ENCODE measurements around the gene CELA3A. TPM values are rescaled to one million over a fixed set of nuclear protein-coding genes. Genes with fewer than 3 reads are reported as not detected.
A peak's percentile ranks its signal among the peaks of the same experiment; 100 is the strongest.
"Not testable (repeated sequence)": the region's sequence is repeated elsewhere in the genome, so short reads cannot be mapped to it uniquely, and the experiment has no call there.

Gene CELA3A
- total RNA-seq, 1 experiment from 2014 or later = not detected

DNA sequence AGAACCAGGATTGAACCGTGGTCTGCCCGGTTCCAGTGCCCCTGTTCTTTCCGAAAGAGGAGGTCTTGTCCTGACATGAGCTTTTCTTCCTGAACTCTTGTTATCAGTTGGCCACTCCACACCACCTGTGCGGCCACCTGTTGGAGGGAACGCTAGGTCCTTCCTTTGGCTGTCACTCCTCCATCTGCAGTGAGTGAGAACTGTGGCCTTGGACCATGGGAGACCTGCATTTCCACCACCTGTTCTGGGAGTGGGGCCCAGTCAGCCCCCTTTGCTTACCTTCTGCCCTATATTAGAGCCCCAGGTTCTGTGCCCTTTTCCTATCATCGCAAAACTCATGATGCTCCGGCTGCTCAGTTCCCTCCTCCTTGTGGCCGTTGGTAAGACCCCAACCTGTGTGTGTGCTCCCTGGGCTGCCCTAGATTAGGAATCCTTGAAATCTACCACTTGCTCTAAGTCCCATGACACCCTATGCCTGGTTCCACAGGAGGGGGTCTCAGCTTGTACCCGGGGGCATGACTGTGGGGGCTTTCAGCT lies 24.7 kb upstream of the CELA3A start, which contains the start of gene CELA3B:
CELA3B (plus strand) TSS at position 320 of the 537 bp plus-strand sequence; CDS start at position 338, 18 bp downstream.
- in situ Hi-C loops (cut with HindIII; ENCODE audit: low pct_unique_long_range_greater_than_20kb, low sequenced_read_pairs); DNase-seq (ENCODE audit: low read depth): not testable (repeated sequence)

GRCh38 chr1:21978209-21978608 lies 23.2 kb upstream of the CELA3A start:
- DNase-seq (ENCODE audit: low read depth) = not testable (repeated sequence)

DNA sequence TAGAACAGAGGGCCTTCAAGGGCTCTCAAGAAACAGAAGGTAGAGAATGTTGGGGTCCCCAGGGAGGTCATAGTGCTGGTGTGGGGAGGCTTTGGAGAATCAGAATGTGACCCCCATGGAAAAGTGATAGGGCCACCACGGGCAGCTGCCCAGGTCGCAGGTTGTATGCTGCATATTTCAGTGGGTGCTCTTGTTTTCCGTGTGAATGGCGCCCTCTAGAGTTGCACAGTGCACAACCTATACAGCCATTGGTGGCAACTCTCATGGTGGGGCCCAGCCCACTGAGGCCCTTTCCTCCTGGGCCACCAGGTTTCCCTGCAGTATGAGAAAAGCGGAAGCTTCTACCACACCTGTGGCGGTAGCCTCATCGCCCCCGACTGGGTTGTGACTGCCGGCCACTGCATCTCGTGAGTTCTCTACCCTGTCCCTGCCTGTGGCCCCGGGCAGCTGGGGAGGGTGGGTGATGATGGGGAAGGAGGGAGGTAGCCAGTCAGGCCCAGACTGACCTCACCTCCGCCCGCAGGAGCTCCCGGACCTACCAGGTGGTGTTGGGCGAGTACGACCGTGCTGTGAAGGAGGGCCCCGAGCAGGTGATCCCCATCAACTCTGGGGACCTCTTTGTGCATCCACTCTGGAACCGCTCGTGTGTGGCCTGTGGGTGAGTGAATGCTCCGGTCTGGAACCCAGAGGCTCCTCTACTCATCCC lies 20.8 kb upstream of the CELA3A start:
- DNase-seq (ENCODE audit: low read depth); in situ Hi-C loops (cut with HindIII; ENCODE audit: low pct_unique_long_range_greater_than_20kb, low sequenced_read_pairs): not testable (repeated sequence)

More at GRCh38 chr1:21978209-21978608, 23.2 kb upstream of the CELA3A start:
- in situ Hi-C loops (cut with HindIII; ENCODE audit: low pct_unique_long_range_greater_than_20kb, low sequenced_read_pairs) = not testable (repeated sequence)

GRCh38 chr1:21981253-21981652 lies 20.2 kb upstream of the CELA3A start:
- DNase-seq (ENCODE audit: low read depth); in situ Hi-C loops (cut with HindIII; ENCODE audit: low pct_unique_long_range_greater_than_20kb, low sequenced_read_pairs): not testable (repeated sequence)

DNA sequence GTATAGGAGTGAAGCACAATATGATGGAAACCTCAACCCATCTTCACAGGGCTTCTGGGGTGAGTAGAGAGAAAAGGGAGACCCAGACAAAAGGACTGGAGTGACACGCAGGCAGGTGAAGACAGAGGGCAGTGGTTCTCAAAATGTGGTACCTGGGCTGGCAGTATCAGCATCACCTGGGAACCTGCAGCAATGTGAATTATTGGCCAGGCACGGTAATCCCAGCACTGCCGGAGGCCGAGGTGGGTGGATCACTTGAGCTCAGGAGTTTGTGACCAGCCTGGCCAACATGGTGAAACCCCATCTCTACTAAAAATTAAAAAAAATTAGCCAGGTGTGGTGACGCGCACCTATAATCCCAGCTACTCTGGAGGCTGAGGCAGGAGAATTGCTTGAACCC lies 19.3 kb upstream of the CELA3A start:
- DNase-seq (ENCODE audit: low read depth); in situ Hi-C loops (cut with HindIII; ENCODE audit: low pct_unique_long_range_greater_than_20kb, low sequenced_read_pairs): not testable (repeated sequence)

DNA sequence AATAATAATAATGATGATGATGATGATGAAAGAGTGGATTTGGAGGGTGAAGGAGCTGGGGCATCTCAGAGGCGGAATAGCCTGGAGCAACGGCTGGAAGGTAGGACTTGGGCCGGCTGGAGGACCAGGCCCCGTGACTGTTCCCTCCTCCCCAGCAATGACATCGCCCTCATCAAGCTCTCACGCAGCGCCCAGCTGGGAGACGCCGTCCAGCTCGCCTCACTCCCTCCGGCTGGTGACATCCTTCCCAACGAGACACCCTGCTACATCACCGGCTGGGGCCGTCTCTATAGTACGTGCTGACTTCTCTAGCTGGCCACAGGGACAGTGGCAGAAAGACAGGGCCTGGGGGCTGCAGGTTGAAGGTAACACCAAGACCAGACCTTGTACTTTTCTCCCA lies 17.9 kb upstream of the CELA3A start:
- in situ Hi-C loops (cut with HindIII; ENCODE audit: low pct_unique_long_range_greater_than_20kb, low sequenced_read_pairs) = not testable (repeated sequence)

DNA sequence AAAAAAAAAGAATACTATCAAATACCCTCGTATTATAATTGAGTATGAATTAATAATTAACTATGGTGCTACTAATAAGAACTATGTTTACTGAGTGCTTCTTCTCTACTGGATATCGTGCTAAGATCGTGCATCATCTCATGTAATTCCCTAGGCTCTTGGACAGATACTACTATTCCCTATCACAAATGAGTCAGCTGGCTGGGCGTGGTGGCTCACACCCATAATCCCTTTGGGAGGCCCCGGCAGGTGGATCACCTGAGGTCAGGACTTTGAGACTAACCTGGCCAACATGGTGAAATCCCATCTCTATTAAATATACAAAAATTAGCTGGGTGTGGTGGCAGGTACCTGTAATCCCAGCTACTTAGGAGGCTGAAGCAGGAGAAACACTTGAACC lies 15.6 kb upstream of the CELA3A start:
- DNase-seq (ENCODE audit: low read depth); in situ Hi-C loops (cut with HindIII; ENCODE audit: low pct_unique_long_range_greater_than_20kb, low sequenced_read_pairs): not testable (repeated sequence)

More for the DNA sequence above, 17.9 kb upstream of the CELA3A start:
- DNase-seq (ENCODE audit: low read depth) = peak; percentile 51

- in situ Hi-C loops (cut with HindIII; ENCODE audit: low pct_unique_long_range_greater_than_20kb, low sequenced_read_pairs); DNase-seq (ENCODE audit: low read depth): not testable (repeated sequence)
These were observed 15.1 kb upstream of the CELA3A start for GRCh38 chr1:21986386-21986785.

GRCh38 chr1:21989672-21990393 lies 11.6 kb upstream of the CELA3A start:
- in situ Hi-C loops (cut with HindIII; ENCODE audit: low pct_unique_long_range_greater_than_20kb, low sequenced_read_pairs); DNase-seq (ENCODE audit: low read depth): not testable (repeated sequence)

- in situ Hi-C loops (cut with HindIII; ENCODE audit: low pct_unique_long_range_greater_than_20kb, low sequenced_read_pairs) = not testable (repeated sequence)
These were observed 9.3 kb upstream of the CELA3A start for GRCh38 chr1:21992186-21992585.

DNA sequence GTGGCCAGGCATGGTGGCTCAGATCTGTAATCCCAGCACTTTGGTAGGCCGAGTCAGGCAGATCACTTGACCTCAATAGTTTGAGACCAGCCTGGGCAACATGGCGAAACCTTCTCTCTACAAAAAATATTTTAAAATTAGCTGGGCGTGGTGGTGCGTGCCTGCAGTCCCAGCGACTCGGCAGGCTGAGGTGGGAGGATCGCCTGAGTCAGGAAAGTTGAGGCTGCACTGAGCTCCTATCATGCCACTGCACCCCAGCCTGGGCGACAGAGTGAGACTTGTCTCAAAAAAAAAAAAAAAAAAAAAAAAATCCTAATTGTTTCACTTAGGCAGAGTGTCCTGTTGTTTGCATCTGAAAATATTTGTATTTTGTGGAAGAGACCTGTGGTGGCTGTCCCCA lies 6.7 kb upstream of the CELA3A start:
- DNase-seq (ENCODE audit: low read depth); in situ Hi-C loops (cut with HindIII; ENCODE audit: low pct_unique_long_range_greater_than_20kb, low sequenced_read_pairs): not testable (repeated sequence)

More at GRCh38 chr1:21992186-21992585, 9.3 kb upstream of the CELA3A start:
- not testable (repeated sequence) for DNase-seq (ENCODE audit: low read depth)

DNA sequence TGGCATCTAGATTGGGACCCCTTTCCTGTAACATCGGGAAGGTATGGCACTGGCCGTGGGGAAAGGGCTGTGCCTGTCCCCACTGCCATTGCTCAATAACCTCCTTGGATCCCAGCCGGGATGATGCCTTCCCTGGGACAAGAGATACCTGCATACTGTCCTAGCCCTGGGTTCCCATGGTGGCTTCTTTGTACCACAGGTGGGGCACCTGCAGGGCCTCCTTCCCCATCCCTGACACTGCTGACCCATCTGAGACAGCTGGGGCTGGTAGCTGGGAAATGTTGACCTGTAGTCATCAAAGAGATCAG lies 4.8 kb upstream of the CELA3A start:
- in situ Hi-C loops (cut with HindIII; ENCODE audit: low pct_unique_long_range_greater_than_20kb, low sequenced_read_pairs) = not testable (repeated sequence)

GRCh38 chr1:21997891-21998623 lies 3.4 kb upstream of the CELA3A start:
- DNase-seq (ENCODE audit: low read depth) = peak; percentile 50
- in situ Hi-C loops (cut with HindIII; ENCODE audit: low pct_unique_long_range_greater_than_20kb, low sequenced_read_pairs) = not testable (repeated sequence)

More for the DNA sequence above, 4.8 kb upstream of the CELA3A start:
- DNase-seq (ENCODE audit: low read depth) = not testable (repeated sequence)

DNA sequence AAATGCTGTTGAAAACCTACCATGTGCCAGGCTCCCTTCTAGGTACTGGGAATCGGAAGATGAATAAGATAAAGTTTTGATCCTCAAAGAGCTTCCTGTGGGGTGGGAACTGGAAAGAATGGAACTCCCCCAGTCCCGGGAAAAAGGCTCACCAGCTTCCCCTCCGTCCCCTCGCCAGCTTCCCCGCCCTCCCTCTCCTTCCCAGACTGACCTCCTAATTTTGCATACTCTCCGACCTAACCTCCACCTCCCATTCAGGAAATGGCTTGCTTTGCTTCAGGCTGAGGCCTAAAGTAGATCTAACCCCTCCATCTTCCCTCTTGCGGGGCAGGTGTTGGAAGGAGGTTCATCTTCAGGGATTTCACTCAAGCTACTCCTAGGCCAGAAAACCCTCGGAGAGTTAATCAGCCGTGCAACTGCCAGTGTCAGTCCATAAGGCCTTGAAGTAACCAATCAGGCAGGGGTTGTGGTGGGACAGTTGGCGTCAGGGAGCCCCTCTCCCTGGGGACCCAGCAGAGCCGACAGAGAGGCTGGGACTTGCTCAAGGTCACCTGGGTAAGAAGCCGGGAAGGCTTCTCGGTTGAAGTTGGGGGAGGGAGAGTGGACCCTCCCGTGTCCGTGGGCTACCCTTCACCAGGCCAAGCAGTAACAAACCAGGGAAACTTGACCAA lies 2.7 kb upstream of the CELA3A start:
- in situ Hi-C loops (cut with HindIII; ENCODE audit: low pct_unique_long_range_greater_than_20kb, low sequenced_read_pairs); DNase-seq (ENCODE audit: low read depth): not testable (repeated sequence)

DNA sequence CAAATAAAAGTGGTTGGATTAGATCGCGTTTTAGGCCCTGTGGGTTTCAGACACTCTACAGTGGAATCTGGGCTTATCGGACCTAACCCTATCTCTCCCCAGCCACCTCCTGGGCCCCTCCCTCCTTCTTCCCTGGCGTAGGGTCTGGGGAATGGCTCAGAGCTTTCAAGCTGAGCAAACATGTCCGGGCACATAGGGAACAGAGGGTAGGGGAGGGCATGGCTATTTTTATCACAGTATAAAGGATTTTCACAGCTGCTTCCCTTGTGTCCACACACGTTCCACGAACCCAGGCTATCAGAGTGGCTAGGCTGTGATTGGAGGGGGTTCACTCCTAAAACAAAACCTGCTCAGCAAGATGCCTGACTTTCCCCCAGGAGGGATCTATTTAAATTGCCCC lies 1.8 kb upstream of the CELA3A start:
- in situ Hi-C loops (cut with HindIII; ENCODE audit: low pct_unique_long_range_greater_than_20kb, low sequenced_read_pairs); DNase-seq (ENCODE audit: low read depth): not testable (repeated sequence)

DNA sequence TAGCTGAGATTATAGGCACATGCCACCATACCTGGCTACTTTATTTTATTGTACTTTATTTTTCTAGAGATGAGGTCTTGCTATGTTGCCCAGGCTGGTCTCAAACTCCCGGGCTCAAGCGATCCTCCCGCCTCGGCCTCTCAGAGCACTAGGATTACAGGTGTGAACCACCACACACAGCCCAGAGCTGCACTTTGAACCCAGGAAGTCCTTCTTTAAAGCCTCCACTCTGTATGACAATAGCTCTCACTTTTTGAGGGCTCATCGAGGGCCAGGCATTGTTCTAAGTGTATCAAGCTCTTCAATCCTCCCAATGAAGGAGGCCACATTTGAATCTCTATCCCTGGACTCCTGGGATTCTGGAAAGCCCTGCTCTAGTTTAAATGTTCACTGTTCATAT lies 1.0 kb downstream of the CELA3A start:
- in situ Hi-C loops (cut with HindIII; ENCODE audit: low pct_unique_long_range_greater_than_20kb, low sequenced_read_pairs); DNase-seq (ENCODE audit: low read depth): not testable (repeated sequence)

- DNase-seq (ENCODE audit: low read depth); in situ Hi-C loops (cut with HindIII; ENCODE audit: low pct_unique_long_range_greater_than_20kb, low sequenced_read_pairs): not testable (repeated sequence)
These were observed 1.4 kb downstream of the CELA3A start for GRCh38 chr1:22002875-22003274.

DNA sequence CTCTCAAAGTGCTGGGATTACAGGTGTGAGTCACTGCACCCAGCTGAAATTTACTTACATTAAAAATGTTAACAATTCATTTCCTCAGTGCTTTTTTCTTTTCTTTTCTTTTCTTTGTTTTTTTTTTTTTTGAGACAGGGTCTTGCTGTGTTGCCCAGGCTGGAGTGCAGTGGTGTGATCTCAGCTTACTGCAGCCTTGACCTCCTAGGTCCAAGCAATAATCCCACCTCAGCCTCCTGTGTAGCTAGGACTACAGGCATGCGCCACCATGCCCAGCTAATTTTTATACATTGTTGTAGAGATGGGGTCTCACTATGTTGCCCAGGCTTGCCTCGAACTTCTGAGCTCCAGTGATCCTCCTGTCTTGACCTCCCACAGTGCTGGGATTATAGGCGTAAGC lies 2.5 kb downstream of the CELA3A start:
- in situ Hi-C loops (cut with HindIII; ENCODE audit: low pct_unique_long_range_greater_than_20kb, low sequenced_read_pairs); DNase-seq (ENCODE audit: low read depth): not testable (repeated sequence)

Measured in Caki2 (cell line).